ENCODE results near the gene ADCY10. TPM values are rescaled to one million over a fixed set of nuclear protein-coding genes. Genes with fewer than 3 reads are reported as not detected.

The ADCY10 gene
- total RNA-seq, 3 donors from 2014 or later (not counting 1 experiment from before 2014, with no cell fraction given): 0.42 to 1.00 TPM; not detected in 1

- no peaks in the 10 kb centered on the region for H3K27me3 ChIP-seq (ENCODE audit: control insufficient read depth, insufficient read depth, low read length)
- no peak overlapping the region for H3K4me3 ChIP-seq (ENCODE audit: low read length)
- no peak overlapping the region for H3K27ac Mint-ChIP-seq
- no peaks in the 10 kb centered on the region for H3K4me1 ChIP-seq (ENCODE audit: control insufficient read depth, insufficient read depth, low read length)
- intact Hi-C loops (cut with micrococcal nuclease): no loop called here
- H3K4me1 Mint-ChIP-seq: peaks cover 23 to 33% of the 10 kb centered on the region in 2 donors
- no CpG with 5 or more reads among the region's 1 CpG for WGBS (ENCODE audit: insufficient coverage)
- peaks cover 16% of the 10 kb centered on the region for H3K36me3 ChIP-seq (ENCODE audit: control insufficient read depth, insufficient read depth, low read length)
- H3K36me3 Mint-ChIP-seq: peaks cover 11% of the 10 kb centered on the region
- no peaks in the 10 kb centered on the region for H3K27me3 Mint-ChIP-seq (ENCODE audit: low read depth in 2 of 2)
- no peaks in the 10 kb centered on the region for H3K9me3 ChIP-seq (ENCODE audit: control insufficient read depth, insufficient read depth, low read length)
- no peak for DNase-seq
- H3K27ac ChIP-seq (ENCODE audit: low read length): no peak overlapping the region
- H3K9me3 Mint-ChIP-seq: no peaks in the 10 kb centered on the region
- H3K4me3 Mint-ChIP-seq: no peak overlapping the region
- no peak for TF ChIP-seq CTCF (IDR thresholded peaks at IDR 0.05)
- no peak for ATAC-seq
Observed at GRCh38 chr1:167950569-167950968, 36.6 kb upstream of the ADCY10 start.

GRCh38 chr1:167949785-167950184 lies 35.9 kb upstream of the ADCY10 start:
- H3K27me3 Mint-ChIP-seq (ENCODE audit: low read depth in 2 of 2): no peaks in the 10 kb centered on the region
- no peaks in the 10 kb centered on the region for H3K4me1 ChIP-seq (ENCODE audit: control insufficient read depth, insufficient read depth, low read length)
- H3K4me3 Mint-ChIP-seq: no peak overlapping the region
- 89% methylated on average over 1 of the region's 3 CpGs for WGBS (ENCODE audit: insufficient coverage)
- ATAC-seq (no peak), DNase-seq (no peak)
- no peaks in the 10 kb centered on the region for H3K9me3 ChIP-seq (ENCODE audit: control insufficient read depth, insufficient read depth, low read length)
- H3K9me3 Mint-ChIP-seq: no peaks in the 10 kb centered on the region
- peaks cover 11% of the 10 kb centered on the region for H3K36me3 ChIP-seq (ENCODE audit: control insufficient read depth, insufficient read depth, low read length)
- peaks cover 11% of the 10 kb centered on the region for H3K36me3 Mint-ChIP-seq
- no peaks in the 10 kb centered on the region for H3K27me3 ChIP-seq (ENCODE audit: control insufficient read depth, insufficient read depth, low read length)
- TF ChIP-seq CTCF (IDR thresholded peaks at IDR 0.05): no peak
- H3K27ac ChIP-seq (ENCODE audit: low read length): no peak overlapping the region
- no peak overlapping the region for H3K27ac Mint-ChIP-seq
- H3K4me1 Mint-ChIP-seq: peaks cover 30 to 40% of the 10 kb centered on the region in 2 donors
- intact Hi-C loops (cut with micrococcal nuclease): no loop called here
- no peak overlapping the region for H3K4me3 ChIP-seq (ENCODE audit: low read length)

GRCh38 chr1:167947733-167948132 lies 33.8 kb upstream of the ADCY10 start:
- Histone ChIP-seq H3K27me3 (ENCODE audit: control insufficient read depth, insufficient read depth, low read length) (no peaks in the 10 kb centered on the region), H3K4me3 (ENCODE audit: low read length) (no peak overlapping the region), H3K4me1 (ENCODE audit: control insufficient read depth, insufficient read depth, low read length) (no peaks in the 10 kb centered on the region), H3K9me3 (ENCODE audit: control insufficient read depth, insufficient read depth, low read length) (no peaks in the 10 kb centered on the region), H3K27ac (ENCODE audit: low read length) (no peak overlapping the region), H3K36me3 (ENCODE audit: control insufficient read depth, insufficient read depth, low read length) (peaks cover 4% of the 10 kb centered on the region)
- Mint-ChIP-seq H3K27ac (peak overlapping the region in 1 of 2 donors; percentile 1), H3K9me3 (no peaks in the 10 kb centered on the region), H3K4me3 (no peak overlapping the region), H3K4me1 (peaks cover 35 to 49% of the 10 kb centered on the region in 2 donors), H3K27me3 (ENCODE audit: low read depth in 2 of 2) (no peaks in the 10 kb centered on the region), H3K36me3 (peaks cover 4% of the 10 kb centered on the region)
- DNase-seq (no peak), ATAC-seq (no peak)
- intact Hi-C loops (cut with micrococcal nuclease): no loop called here
- no peak for TF ChIP-seq CTCF (IDR thresholded peaks at IDR 0.05)
- WGBS (ENCODE audit: insufficient coverage): 100% methylated on average over 1 of the region's 2 CpGs

GRCh38 chr1:167943541-167943940 lies 29.6 kb upstream of the ADCY10 start:
- no peaks in the 10 kb centered on the region for H3K27me3 Mint-ChIP-seq (ENCODE audit: low read depth in 2 of 2)
- H3K9me3 ChIP-seq (ENCODE audit: control insufficient read depth, insufficient read depth, low read length): no peaks in the 10 kb centered on the region
- no peaks in the 10 kb centered on the region for H3K4me1 ChIP-seq (ENCODE audit: control insufficient read depth, insufficient read depth, low read length)
- no peaks in the 10 kb centered on the region for H3K36me3 Mint-ChIP-seq
- intact Hi-C loops (cut with micrococcal nuclease): no loop called here
- ATAC-seq: no peak
- TF ChIP-seq CTCF (IDR thresholded peaks at IDR 0.05): no peak
- no peak overlapping the region for H3K27ac Mint-ChIP-seq
- no peak overlapping the region for H3K27ac ChIP-seq (ENCODE audit: low read length)
- no peak overlapping the region for H3K4me3 Mint-ChIP-seq
- no peak for DNase-seq
- 95% methylated on average over 9 of the region's 9 CpGs for WGBS (ENCODE audit: insufficient coverage)
- no peak overlapping the region for H3K4me3 ChIP-seq (ENCODE audit: low read length)
- peaks cover 28 to 41% of the 10 kb centered on the region in 2 donors for H3K4me1 Mint-ChIP-seq
- no peaks in the 10 kb centered on the region for H3K9me3 Mint-ChIP-seq
- no peaks in the 10 kb centered on the region for H3K36me3 ChIP-seq (ENCODE audit: control insufficient read depth, insufficient read depth, low read length)
- no peaks in the 10 kb centered on the region for H3K27me3 ChIP-seq (ENCODE audit: control insufficient read depth, insufficient read depth, low read length)

Measured in natural killer cell (primary cell).